D341Med (cell line): ENCODE data around the gene CABLES2.
"Not testable (repeated sequence)": the region's sequence is repeated elsewhere in the genome, so short reads cannot be mapped to it uniquely, and the experiment has no call there.

Experiments
- DNase-seq: peaks from one replicate; pipeline ENCODE4 v3.0.0; 2012; ENCODE audit warnings: low spot score

Gene CABLES2

GRCh38 chr20:62436692-62437091 lies 29.6 kb upstream of the CABLES2 start:
- DNase-seq = no peak

GRCh38 chr20:62433658-62434497 lies 26.8 kb upstream of the CABLES2 start:
- DNase-seq = no peak

- DNase-seq = no peak
Measured at GRCh38 chr20:62430866-62431447, 23.9 kb upstream of the CABLES2 start.

DNA sequence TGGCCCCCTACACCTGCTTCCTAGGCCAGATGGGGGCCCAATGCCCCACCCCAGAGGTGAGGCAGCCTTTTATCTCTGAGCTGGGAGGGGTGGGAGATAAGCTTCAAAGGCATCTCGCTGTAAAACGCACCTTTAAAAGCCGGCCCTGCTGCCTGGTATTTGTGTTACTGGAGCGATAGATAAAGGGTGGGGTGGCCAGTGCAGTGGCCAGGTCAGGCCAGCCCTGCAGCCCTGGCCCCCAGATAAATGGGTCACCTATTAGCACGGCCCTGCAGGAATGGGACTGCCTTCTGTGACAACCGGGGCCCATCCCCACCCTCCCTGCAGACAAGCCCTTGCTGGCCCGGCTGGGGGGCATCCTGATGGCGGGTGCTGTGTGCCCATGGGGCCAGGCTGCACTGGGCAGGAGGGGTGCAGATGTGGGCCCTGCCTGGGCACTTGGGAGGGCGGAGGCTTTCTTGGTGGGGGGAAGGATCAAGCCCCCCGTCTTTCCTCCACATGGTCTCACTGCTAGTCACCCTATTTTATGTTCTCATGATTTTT lies 23.3 kb upstream of the CABLES2 start:
- no peak for DNase-seq

- no peak for DNase-seq
Measured at GRCh38 chr20:62429455-62430310, 22.6 kb upstream of the CABLES2 start.

GRCh38 chr20:62428396-62429295 lies 21.6 kb upstream of the CABLES2 start:
- no peak for DNase-seq

DNA sequence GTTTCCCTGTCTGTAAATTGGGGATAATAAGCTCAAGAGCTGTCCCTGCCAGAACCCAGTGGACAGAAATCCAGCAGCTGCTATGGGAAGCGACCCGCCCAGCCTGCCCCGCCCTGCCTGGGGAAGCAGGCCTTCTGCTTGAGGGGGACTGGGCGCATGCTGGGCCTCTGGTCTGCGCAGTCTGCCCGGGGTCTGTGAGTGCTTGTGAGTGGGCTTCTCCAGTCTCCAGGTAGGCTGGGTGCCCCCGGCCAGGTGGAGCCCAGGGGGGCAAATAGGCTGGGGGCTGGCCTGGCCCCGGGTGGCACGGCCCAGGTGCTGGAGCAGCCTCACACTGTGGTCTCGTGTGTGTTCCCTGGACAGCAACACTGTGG lies 20.9 kb upstream of the CABLES2 start:
- no peak for DNase-seq

GRCh38 chr20:62427172-62428001 lies 20.3 kb upstream of the CABLES2 start, which contains the start of gene RBBP8NL:
Gene RBBP8NL, minus strand, starts transcription at chr20:62427539. Its CDS starts 7,892 bp downstream, at chr20:62419647.
- no peak for DNase-seq

GRCh38 chr20:62426699-62427131 lies 19.6 kb upstream of the CABLES2 start:
- no peak for DNase-seq

DNA sequence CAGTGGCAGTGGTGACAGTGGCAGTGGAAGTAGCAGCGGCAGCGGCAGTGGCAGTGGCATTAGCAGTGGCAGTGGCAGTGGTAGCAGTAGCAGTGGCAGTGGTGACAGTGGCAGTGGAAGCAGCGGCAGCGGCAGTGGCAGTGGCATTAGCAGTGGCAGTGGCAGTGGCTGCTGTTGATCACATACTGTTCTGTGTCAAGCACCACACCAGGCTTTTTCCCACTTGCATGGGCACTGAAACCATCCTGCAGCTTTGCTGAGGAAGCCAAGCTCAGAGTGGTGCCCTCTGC lies 18.9 kb upstream of the CABLES2 start:
- DNase-seq = not testable (repeated sequence)

- DNase-seq = no peak
Measured at GRCh38 chr20:62425281-62426058, 18.4 kb upstream of the CABLES2 start.

GRCh38 chr20:62424249-62425107 lies 17.4 kb upstream of the CABLES2 start:
- DNase-seq = no peak

- DNase-seq = no peak
Measured at GRCh38 chr20:62423326-62423706, 16.2 kb upstream of the CABLES2 start.

DNA sequence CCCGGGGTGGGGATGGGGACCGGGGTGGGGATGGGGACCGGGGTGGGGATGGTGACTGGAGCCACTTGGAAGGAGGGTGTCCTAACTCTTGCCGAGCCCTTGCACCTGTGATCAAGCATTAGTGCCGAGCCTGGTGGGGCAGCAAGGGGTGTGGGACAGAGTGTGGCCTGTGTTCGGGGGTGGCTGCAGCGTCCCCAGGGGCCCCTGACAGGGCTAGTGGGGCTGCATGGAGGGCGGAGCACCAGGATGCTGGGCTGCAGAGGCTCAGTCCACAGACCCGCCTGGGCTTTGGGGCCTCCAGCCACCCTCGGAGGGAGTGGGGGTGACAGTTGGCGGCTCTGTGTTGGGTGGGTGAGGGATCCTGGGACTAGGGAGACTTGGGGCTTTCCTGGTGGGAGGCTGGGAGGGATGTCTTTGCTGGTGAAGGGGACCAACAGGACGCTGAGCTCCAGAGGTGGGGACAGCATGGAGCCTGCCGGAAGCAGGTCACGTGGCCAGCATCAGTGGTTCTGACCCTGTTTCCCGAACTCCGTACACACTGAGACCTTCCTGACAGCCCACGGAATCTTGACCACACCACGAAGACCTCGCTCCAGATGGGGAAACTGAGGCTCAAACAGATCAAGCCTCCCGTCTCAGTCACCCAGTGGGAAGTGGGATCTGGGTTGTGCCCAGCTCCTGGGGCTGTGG lies 15.7 kb upstream of the CABLES2 start:
- DNase-seq = no peak

DNA sequence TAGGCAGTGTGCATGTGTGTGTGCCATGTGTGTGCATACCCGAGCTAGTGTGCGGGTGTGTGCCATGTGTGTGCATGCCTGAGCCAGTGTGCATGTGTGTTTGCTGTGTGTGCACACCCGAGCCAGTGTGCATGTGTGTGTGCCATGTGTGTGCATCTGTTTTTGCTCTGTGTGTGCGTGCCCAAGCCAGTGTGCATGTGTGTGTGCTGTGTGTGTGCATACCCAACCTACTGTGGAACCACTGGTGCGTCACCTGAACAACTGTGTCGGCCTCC lies 14.6 kb upstream of the CABLES2 start:
- DNase-seq = no peak

DNA sequence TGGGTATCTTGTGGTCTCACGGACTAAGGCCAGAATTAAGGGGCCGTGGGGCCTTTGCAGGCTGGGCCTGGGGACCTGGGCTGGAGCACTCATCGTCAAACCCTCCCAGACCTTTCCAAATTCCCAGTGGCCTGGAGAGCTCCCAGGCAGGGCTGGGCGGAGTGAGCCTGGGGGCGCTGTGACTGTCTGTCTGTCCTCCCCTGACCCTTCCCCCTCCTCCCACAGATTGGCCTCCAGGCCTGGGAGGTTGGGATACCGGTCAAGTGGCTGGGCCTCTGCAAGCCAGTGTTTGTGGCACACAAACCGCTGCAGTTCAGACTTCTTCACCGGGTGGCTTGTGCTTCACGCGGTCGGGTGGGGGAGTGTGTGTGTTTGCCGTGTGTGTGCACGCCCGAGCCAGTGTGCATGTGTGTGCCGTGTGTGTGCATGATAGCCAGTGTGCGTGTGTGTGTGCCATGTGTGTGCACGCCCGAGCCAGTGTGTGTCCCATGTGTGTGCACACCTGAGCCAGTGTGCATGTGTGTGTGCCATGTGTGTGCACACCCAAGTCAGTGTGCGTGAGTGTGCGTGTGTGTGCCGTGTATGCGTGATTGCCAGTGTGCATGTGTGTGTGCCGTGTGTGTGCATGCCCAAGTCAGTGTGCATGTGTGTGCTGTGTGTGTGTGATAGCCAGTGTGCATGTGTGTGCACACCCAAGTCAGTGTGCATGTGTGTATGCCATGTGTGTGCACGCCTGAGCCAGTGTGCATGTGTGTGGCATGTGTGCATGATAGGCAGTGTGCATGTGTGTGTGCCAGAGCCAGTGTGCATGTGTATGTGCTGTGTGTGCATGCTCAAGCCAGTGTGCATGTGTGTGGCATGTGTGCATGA lies 14.0 kb upstream of the CABLES2 start:
- no peak for DNase-seq

DNA sequence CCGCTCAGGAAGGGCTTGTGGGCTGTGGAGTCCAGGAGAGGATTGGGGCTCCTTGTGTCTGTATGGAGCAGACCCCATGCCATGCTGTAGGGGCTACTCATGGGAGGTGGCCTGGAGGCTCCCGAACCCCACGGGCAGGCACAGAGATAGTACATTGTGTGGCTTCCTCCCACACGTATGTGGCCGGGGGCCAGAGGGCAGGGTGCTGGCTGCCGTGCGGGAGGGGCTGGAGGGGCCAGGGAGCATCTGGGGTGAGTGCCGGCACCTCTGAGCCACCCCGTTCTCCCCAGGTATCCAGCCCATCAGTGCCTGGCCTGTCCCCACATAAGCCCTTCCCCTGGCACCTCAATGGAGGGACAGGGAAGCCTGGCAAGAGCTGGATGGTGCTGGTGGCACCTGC lies 12.7 kb upstream of the CABLES2 start:
- no peak for DNase-seq
